Trophoblast cell (in vitro differentiated cells and primary cell): Measurements from ENCODE around the gene ARPP21.

ENCODE experiments used
- DNase-seq, 2 donors: peaks; one replicate each; pipeline ENCODE4 v3.0.0-alpha.2; 2016
- H2AFZ ChIP-seq: 2 replicates; pipeline ENCODE4 v1.6.1; 2013; ENCODE audit warnings: low read length, moderate library complexity, mild to moderate bottlenecking; ENCODE audit not compliant: insufficient read depth, poor library complexity
- H2AK5ac ChIP-seq: 2 replicates; pipeline ENCODE4 v1.6.1; 2013; ENCODE audit warnings: mild to moderate bottlenecking, low read length
- H2BK120ac ChIP-seq: 2 replicates; pipeline ENCODE4 v1.6.1; 2013; ENCODE audit warnings: low read length, mild to moderate bottlenecking, moderate library complexity; ENCODE audit not compliant: insufficient read depth, poor library complexity
- H2BK12ac ChIP-seq: 2 replicates; pipeline ENCODE4 v1.6.1; 2013; ENCODE audit warnings: mild to moderate bottlenecking, low read length, moderate library complexity
- H2BK5ac ChIP-seq: 2 replicates; pipeline ENCODE4 v1.6.1; 2013; ENCODE audit warnings: low read length, low read depth, moderate library complexity, mild to moderate bottlenecking; ENCODE audit not compliant: poor library complexity
- H3K14ac ChIP-seq: 2 replicates; pipeline ENCODE4 v1.6.1; 2013; ENCODE audit warnings: mild to moderate bottlenecking, low read length
- H3K18ac ChIP-seq: 2 replicates; pipeline ENCODE4 v1.6.1; 2013; ENCODE audit warnings: mild to moderate bottlenecking, low read length
- H3K23ac ChIP-seq: 2 replicates; pipeline ENCODE4 v1.6.1; 2013; ENCODE audit warnings: low read length
- H3K27ac ChIP-seq: 2 replicates; pipeline ENCODE4 v1.5.1; 2013; ENCODE audit warnings: low read depth, mild to moderate bottlenecking, inconsistent platforms, low read length, moderate library complexity
- H3K27me3 ChIP-seq: 2 replicates; pipeline ENCODE4 v1.6.1; 2013; ENCODE audit warnings: inconsistent platforms, mild to moderate bottlenecking, low read length, moderate library complexity; ENCODE audit not compliant: insufficient read depth
- H3K36me3 ChIP-seq, 2 experiments: 1 replicate in 1 of 2; 2 replicates in 1 of 2; pipeline ENCODE4 v1.6.1; 2013; ENCODE audit warnings: low read length in 2 of 2, mild to moderate bottlenecking in 2 of 2, moderate library complexity in 1 of 2; ENCODE audit not compliant: insufficient read depth in 2 of 2, control insufficient read depth in 1 of 2
- H3K4ac ChIP-seq: 2 replicates; pipeline ENCODE4 v1.6.1; 2013; ENCODE audit warnings: low read depth, mild to moderate bottlenecking, low read length, moderate library complexity
- H3K4me1 ChIP-seq, 2 experiments: 1 replicate in 1 of 2; 2 replicates in 1 of 2; pipeline ENCODE4 v1.6.1; 2013; ENCODE audit warnings: low read length in 2 of 2, mild to moderate bottlenecking in 2 of 2, moderate library complexity in 1 of 2; ENCODE audit not compliant: insufficient read depth in 2 of 2, control insufficient read depth in 1 of 2
- H3K4me2 ChIP-seq: 2 replicates; pipeline ENCODE4 v1.6.1; 2013; ENCODE audit warnings: inconsistent platforms, mild to moderate bottlenecking, low read length, moderate library complexity
- H3K4me3 ChIP-seq: 2 replicates; pipeline ENCODE4 v1.5.1; 2013; ENCODE audit warnings: mild to moderate bottlenecking, low read depth, low read length, inconsistent platforms
- H3K79me1 ChIP-seq: one replicate; pipeline ENCODE4 v1.6.1; 2013; ENCODE audit warnings: low read length
- H3K79me2 ChIP-seq: 2 replicates; pipeline ENCODE4 v1.6.1; 2013; ENCODE audit warnings: low read length, mild to moderate bottlenecking; ENCODE audit not compliant: control insufficient read depth, insufficient read depth, poor library complexity
- H3K9ac ChIP-seq: 2 replicates; pipeline ENCODE4 v1.6.1; 2013; ENCODE audit warnings: mild to moderate bottlenecking, low read length
- H3K9me3 ChIP-seq: 2 replicates; pipeline ENCODE4 v1.6.1; 2013; ENCODE audit warnings: low read depth, mild to moderate bottlenecking, control low read depth, inconsistent platforms, low read length; ENCODE audit not compliant: insufficient read depth
- H4K12ac ChIP-seq: 2 replicates; pipeline ENCODE4 v1.6.1; 2013; ENCODE audit warnings: low read depth, mild to moderate bottlenecking, low read length, moderate library complexity
- H4K8ac ChIP-seq: 2 replicates; pipeline ENCODE4 v1.6.1; 2013; ENCODE audit warnings: low read depth, mild to moderate bottlenecking, low read length, moderate library complexity
- H4K91ac ChIP-seq: one replicate; pipeline ENCODE4 v1.6.1; 2013; ENCODE audit warnings: low read depth, mild to moderate bottlenecking, low read length, moderate library complexity
- WGBS: extraction: QIAGEN DNeasy Blood & Tissue Kit; methylation state at CpG from one replicate; pipeline ENCODE4 v1.1.7; 2013; ENCODE audit warnings: missing lambda C conversion rate; ENCODE audit not compliant: insufficient read length, insufficient coverage; ENCODE audit errors: extremely low coverage; 5-methylcytosine and 5-hydroxymethylcytosine counted together

ARPP21 gene

GRCh38 chr3:35721628-35722027, 82.3 kb downstream of the ARPP21 start:
- Histone ChIP-seq H3K4ac (no peak overlapping the region), H3K79me2 (no peaks in the 10 kb centered on the region), H4K8ac (no peak overlapping the region), H4K91ac (no peak overlapping the region), H3K23ac (no peak overlapping the region), H3K4me1 (no peaks in the 10 kb centered on the region), H3K4me2 (no peak overlapping the region), H2AK5ac (no peak overlapping the region), H4K12ac (no peak overlapping the region), H3K14ac (no peak overlapping the region), H3K27ac (no peak overlapping the region), H3K18ac (no peak overlapping the region), H3K9ac (no peak overlapping the region), H2BK5ac (no peak overlapping the region), H3K9me3 (no peaks in the 10 kb centered on the region), H2AFZ (no peak overlapping the region), H3K4me3 (no peak overlapping the region), H2BK12ac (no peak overlapping the region), H3K79me1 (no peaks in the 10 kb centered on the region), H2BK120ac (no peak overlapping the region), H3K27me3 (no peaks in the 10 kb centered on the region), H3K36me3 (no peaks in the 10 kb centered on the region)
- no peak for DNase-seq
- no CpG with 5 or more reads among the region's 8 CpGs for WGBS

GRCh38 chr3:35722902-35723301, 83.6 kb downstream of the ARPP21 start:
- H3K4me2 ChIP-seq = no peak overlapping the region
- H2AFZ ChIP-seq = no peak overlapping the region
- H3K4ac ChIP-seq = no peak overlapping the region
- H3K4me1 ChIP-seq = no peaks in the 10 kb centered on the region
- no peaks in the 10 kb centered on the region for H3K79me2 ChIP-seq
- H3K79me1 ChIP-seq = no peaks in the 10 kb centered on the region
- no peaks in the 10 kb centered on the region for H3K36me3 ChIP-seq
- H3K27me3 ChIP-seq = no peaks in the 10 kb centered on the region
- no peak overlapping the region for H3K9ac ChIP-seq
- H3K27ac ChIP-seq = no peak overlapping the region
- no peak overlapping the region for H2BK12ac ChIP-seq
- no peaks in the 10 kb centered on the region for H3K9me3 ChIP-seq
- H4K91ac ChIP-seq = no peak overlapping the region
- no peak overlapping the region for H3K4me3 ChIP-seq
- no peak overlapping the region for H3K23ac ChIP-seq
- no peak overlapping the region for H2BK120ac ChIP-seq
- H2AK5ac ChIP-seq = no peak overlapping the region
- no peak overlapping the region for H2BK5ac ChIP-seq
- no peak overlapping the region for H4K8ac ChIP-seq
- H3K18ac ChIP-seq = no peak overlapping the region
- no peak for DNase-seq
- no peak overlapping the region for H4K12ac ChIP-seq
- no peak overlapping the region for H3K14ac ChIP-seq

- no peaks in the 10 kb centered on the region for H3K36me3 ChIP-seq
- no peak overlapping the region for H3K18ac ChIP-seq
- DNase-seq = no peak
- H4K8ac ChIP-seq = no peak overlapping the region
- no peak overlapping the region for H2BK120ac ChIP-seq
- H3K27ac ChIP-seq = no peak overlapping the region
- H4K12ac ChIP-seq = no peak overlapping the region
- H2AK5ac ChIP-seq = no peak overlapping the region
- H3K23ac ChIP-seq = no peak overlapping the region
- H3K14ac ChIP-seq = no peak overlapping the region
- H3K27me3 ChIP-seq = no peaks in the 10 kb centered on the region
- no peaks in the 10 kb centered on the region for H3K4me1 ChIP-seq
- H2BK12ac ChIP-seq = no peak overlapping the region
- no peak overlapping the region for H3K9ac ChIP-seq
- H3K4ac ChIP-seq = no peak overlapping the region
- no peaks in the 10 kb centered on the region for H3K79me2 ChIP-seq
- no peaks in the 10 kb centered on the region for H3K9me3 ChIP-seq
- no peak overlapping the region for H2AFZ ChIP-seq
- H3K4me3 ChIP-seq = no peak overlapping the region
- H3K79me1 ChIP-seq = no peaks in the 10 kb centered on the region
- H2BK5ac ChIP-seq = no peak overlapping the region
- no peak overlapping the region for H4K91ac ChIP-seq
- H3K4me2 ChIP-seq = no peak overlapping the region
These were observed 84.3 kb downstream of the ARPP21 start for GRCh38 chr3:35723480-35724097.

DNA sequence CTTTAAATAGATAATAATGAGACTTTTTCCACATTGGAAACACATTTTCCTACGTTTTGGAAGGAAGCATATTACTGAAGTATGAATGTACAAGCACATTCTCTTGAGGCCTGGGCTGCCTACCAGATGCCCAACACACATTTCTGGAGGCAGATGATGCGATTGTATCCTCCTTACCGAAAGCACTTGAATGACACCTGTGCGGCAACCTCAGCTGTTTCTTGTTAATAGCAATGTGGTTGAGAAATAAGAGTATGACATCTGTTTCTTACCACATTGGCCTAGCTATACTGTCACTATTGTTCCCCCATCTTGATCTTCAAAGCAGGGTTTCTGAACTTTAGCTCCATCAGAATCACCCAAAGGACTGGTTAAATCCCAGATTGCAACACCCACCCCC, 84.8 kb downstream of the ARPP21 start:
- Histone ChIP-seq H3K4me2 (no peak overlapping the region), H2BK120ac (no peak overlapping the region), H3K4me3 (no peak overlapping the region), H2BK12ac (no peak overlapping the region), H3K9me3 (no peaks in the 10 kb centered on the region), H3K4me1 (no peaks in the 10 kb centered on the region), H3K23ac (no peak overlapping the region), H3K36me3 (no peaks in the 10 kb centered on the region), H3K27ac (no peak overlapping the region), H4K8ac (no peak overlapping the region), H3K27me3 (no peaks in the 10 kb centered on the region), H3K18ac (no peak overlapping the region), H3K9ac (no peak overlapping the region), H3K4ac (no peak overlapping the region), H4K12ac (no peak overlapping the region), H2BK5ac (no peak overlapping the region), H3K14ac (no peak overlapping the region), H4K91ac (no peak overlapping the region), H3K79me1 (no peaks in the 10 kb centered on the region), H2AFZ (no peak overlapping the region), H2AK5ac (no peak overlapping the region), H3K79me2 (no peaks in the 10 kb centered on the region)
- no peak for DNase-seq
- WGBS = no CpG with 5 or more reads among the region's 4 CpGs
